Stimulated activated CD8-positive, alpha-beta memory T cell treated with anti-CD3 and anti-CD28 coated beads, Interleukin-15, amount 100 ng/mL, for 4 hours (primary cell): Measurements from ENCODE around the gene NALCN.

Source experiments
- DNase-seq, 2 donors: peaks; one replicate each; pipeline ENCODE4 v3.0.0-alpha.2; 2020; ENCODE audit warnings: low read depth in 2 of 2

Gene NALCN

DNA sequence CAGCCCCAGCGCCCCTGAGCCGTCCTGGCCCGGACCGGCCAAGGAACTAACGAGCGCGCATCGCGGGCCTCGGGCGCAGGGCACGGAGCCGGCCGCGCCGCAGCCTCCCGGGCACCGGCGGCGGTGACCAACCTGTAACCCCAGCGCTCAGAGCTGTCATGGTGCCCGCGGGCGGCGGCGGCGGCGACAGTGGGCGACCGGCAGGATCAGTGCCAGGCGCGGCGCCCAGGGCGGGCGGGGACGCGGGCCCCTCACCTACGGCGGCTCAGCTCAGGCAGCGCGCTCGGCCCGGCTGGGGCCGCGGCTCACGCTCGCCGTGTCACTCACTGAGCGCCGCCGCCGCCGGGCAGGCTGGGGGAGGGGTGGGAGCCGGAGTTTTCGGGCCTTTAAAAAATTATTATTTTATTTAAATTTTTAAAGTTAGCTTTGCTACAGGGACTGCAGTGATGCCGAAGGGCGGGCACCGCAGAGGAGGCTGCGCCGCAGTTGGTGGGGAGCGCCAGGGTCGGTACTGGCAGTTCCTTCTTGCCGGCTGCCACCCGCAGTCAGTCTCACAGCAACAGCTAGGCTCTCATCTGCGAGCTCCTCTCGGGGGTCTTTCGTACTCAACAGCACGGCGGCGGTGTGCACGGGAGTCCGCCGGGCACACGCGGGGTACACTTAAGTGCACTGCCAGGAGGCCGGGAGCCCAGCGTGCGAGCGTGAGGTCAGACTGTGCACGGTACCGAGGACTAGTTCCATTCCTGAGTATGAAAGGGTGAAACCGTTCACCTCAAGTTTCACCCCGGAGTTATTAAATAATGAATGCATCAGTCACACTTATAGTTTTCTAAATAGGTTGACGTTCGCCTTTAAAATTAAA is at the start of gene NALCN:
Gene NALCN, minus strand, starts transcription at position 328 of the 862 bp plus-strand sequence. CDS start 17,382 bp downstream, outside the sequence.
- DNase-seq, result no peak

DNA sequence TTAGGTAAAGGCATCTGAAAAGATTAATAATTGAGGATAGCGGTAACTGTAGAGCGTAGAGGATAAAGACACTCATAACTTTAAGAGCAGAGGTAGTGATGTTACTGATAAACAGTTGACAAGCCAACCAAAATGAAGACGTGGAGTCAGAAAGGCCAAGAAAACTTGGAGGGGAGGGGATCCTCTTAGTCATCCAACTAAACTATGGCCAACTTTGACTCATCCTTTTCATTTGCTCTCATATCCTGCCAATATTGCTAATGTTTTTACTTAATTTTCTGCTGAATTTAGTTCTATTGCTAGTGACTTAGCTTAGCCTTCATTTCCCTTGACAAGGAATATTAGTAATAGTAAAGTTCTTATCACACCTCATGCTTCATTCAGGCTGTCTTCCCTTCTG is 49.6 kb upstream of the NALCN start:
- DNase-seq, result no peak

DNA sequence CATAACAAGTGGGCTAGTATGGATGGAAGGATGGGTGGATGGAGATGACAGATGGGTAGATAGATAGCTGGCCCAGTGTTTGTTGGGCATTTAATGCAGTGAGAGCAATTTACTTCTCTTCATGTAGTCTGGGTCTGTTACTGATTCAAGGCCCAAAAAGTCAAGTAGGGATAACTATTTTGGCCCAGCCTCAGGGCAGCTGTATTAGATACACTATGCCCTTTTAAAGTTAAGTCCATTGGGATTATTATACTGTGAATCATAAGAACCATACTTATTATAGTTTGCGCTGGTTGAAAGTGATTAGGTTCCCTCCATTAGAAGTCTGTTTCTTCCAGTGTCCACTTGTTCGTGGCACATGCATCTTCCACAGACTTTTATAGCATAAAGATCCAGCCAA is 40.9 kb upstream of the NALCN start:
- DNase-seq, result no peak

DNA sequence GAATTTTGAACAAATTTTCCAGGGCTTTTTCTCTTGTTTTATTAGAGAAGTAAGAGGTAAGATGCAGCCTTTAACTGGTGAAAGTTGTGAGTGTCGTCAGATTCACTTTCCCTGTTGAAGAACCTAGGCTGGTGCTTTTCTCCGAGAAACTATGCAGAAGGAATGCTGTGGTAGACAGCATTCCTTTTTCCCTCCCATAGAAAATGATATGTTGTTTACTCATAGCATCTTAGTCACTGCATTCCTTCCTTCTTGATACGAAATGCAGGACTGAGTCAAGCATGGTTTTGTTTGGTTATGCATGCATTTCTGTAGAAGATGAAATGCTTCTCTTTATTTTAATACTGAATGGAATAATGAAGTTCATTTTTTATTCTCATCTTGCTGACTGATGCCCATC is 39.6 kb upstream of the NALCN start:
- DNase-seq, result no peak

DNA sequence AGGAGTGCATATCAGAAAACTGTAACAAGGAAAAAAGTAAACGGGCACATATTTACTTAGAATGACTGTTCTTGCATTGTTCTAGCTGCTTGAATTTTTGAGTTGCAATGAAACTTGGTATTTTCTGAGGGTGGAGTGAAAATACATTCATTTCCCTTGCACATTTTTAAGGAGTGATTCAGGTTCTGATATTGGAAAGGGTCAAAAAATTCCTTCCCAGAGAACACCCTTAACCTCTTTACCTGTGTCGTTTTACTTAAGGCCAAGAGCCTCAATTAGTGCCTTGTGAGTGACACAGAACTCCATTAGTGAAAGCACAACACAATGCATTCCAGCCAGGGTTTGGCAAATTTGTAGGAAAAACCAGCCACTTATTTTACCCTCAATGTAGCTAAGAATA is 38.5 kb upstream of the NALCN start:
- DNase-seq, result no peak

DNA sequence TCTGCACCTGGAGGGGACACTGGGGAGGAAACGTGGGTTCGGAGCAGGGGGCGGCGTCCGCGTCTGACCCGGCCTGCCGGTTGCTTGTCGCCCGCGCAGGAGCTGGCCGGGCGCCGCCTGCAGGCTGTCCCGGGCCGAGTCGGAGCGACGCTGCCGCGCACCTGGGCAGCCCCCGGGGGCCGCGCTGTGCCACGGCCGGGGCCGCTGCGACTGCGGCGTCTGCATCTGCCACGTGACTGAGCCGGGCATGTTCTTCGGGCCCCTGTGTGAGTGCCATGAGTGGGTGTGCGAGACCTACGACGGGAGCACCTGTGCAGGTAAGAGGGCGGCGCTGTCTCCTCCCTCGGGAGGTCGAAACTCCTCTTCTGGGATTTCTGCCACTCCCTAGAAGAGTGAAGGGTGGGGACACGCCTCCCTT is 37.5 kb upstream of the NALCN start:
- DNase-seq, result no peak

DNA sequence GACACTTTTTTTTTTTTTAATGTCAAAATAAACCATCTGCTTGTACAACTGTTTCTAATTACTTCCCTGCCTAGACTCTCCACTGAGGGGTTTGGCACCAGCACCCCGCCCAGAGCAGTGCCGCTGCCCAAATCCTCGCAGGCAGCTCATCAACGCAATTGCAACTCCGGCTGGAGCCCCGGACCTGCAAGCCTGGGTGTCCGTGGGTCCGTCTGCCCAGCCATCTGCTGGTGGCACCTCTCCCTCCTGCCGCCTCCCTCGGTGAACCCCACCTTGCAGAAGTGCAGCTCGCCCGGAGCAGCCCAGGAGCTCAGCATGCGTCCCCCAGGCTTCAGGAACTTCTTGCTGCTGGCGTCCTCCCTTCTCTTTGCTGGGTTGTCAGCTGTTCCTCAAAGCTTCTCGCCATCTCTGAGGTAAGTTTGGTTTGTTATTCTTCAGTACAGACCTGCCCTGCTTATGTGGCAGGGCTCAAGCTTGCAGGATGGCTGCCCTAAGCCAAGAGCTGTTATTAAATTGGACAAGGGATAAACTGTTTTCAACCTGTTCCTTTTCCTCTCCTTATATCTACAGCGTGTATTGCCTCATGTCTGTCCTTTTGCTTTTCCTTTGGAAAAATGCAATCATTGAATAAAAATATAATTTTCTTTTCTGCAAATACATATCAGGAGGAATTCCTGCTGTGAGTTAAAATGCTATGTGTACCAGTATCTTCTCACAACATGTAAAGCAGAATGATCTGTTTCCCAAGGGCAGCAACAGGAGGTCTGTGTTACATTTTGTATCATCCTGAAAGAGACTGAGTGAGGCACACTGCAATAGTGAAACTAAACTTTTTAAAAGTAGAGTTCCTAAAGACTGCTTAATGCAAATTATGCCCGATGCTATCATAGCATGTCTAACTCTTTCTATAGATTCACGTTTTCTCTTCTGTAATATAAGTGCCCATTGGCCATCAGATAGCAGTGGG is 36.5 kb upstream of the NALCN start, which contains the start of gene ITGBL1:
Gene ITGBL1, plus strand, starts transcription at position 157 of the 967 bp plus-strand sequence. Its CDS starts 159 bp downstream, at position 316.
- DNase-seq, result no peak

DNA sequence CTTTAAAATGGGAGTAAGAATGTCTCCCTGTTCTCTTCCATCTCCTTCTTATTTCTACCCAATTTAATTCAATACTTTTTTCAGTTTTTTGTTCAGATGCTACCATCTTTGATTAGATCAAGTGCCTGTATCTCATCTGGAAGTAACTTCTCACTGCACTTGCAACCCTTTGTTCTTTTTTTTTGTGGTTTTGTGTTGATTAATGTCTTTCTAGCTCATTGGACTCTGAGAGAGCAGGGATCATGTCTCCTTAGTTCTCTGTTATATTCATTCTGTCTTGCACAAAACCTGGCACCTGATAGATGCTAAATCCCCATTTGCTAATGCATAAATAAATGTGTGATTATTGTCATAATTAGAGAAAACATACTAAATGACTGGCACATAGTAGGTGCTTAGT is 35.3 kb upstream of the NALCN start:
- no peak for DNase-seq

DNA sequence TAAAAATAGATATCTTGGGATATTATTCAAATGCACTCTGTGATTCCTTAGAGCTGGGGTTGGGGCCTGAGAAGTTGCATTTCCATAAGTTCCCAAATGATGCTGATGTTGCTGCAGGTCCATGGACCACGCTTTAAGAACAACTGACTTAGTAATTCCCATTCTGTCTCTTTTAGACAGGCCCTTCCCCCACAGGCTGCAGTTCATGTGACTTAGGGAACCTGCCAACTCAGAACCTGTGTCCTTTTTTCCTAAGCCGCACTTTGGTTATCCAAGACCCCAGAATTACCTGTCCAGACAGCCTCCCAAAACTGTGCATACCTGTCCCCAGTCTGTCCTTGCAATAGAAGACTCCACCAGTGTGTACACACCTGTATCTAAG is 34.4 kb upstream of the NALCN start:
- no peak for DNase-seq

DNA sequence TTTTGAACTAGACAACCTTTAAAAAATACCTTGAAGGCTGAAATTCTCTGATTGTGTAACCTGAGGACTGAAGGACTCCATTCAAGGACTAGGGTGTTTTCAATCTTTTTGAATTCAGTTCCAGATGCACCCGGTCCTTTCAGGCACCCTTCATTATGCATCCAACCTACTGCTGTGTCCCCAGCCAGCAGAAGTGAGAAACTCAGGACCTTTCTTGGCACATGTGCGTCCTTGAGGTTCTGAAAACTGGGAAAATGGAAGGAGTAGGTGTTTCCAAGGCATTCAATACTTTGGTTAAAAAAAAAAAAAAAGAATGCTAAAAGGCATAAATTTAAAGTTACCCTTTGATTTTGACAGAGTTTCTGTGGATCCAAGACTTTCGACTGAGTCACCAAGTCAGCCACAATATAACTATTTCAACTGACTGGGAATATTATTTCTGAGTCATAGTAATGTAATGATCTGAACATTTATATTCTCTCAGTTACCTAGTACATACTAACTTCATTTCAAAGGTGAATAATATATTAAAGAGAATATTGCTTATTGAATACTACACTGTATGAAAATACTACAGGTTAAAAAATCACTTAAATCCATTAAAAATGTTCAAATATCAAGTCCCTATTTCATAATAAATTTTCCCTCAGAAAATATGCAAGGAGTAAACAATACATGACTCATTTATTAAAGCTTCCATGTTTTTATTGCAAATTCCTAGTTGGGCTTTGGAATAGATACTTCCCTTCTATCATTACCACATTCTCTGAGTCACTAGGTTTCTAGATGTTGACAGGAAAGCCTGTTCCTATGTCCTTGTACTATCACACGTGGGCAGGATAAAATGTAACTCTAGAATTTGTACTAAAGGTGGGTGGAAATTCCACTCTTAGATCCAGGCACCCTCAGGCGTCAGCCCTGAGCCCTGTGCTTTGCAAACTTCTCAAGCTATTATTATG is 33.8 kb upstream of the NALCN start:
- DNase-seq, result no peak

DNA sequence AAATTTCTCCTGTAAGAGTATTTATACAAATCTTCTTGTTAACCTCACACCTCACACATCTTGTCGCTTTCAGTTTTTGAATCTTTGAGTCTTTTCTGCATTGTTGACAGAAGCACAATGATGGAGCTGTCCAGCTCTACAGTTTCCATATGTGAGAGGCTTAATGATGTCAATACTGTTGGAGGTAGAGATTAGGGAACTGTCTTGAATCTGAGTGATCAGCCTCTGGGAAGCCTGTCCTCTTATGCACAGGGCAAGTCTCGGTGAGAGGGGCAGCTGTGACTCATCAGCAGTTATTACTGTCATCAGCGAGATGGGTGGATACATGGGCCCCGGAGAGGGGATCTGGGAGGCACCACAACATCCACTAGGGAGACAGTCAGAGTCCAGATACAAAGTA is 31.5 kb upstream of the NALCN start:
- no peak for DNase-seq

DNA sequence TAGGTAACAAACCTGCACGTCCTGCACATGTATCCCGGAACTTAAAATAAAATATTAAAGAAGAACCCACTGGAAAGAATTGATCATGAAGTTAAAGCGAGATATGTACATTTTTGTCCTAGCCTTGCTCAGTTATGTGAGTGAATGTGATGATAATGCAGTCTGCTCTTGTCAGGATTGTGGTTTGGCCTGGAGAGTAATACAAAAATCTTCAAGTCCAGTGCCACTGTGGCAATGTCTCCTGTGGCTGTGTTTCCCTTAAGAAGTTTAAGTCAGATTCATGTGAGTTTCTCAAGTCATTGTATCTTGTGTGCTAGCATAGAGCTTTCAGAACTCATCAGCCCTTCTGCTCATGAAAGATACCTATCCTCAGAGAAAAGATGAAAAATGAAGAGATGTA is 18.2 kb upstream of the NALCN start:
- DNase-seq, result no peak

DNA sequence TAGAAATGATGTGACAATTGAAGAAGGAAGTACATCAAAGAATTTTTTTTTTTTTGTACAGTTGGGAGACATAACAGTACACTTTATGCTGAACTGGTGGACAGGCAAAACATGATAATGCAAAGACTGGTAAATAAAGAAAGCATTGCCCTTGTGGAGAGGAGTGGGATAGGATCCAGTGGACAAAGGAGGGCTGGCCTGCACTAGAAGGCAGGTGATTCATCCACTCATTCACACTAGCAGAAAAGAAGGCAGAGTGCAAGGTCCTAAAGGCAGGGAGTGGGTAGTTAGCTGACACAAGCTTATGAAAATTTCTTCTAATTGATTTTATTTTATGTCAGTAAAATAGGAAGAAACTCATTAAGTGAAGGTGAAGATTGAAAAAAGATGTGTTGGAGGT is 17.6 kb upstream of the NALCN start:
- DNase-seq, result no peak

DNA sequence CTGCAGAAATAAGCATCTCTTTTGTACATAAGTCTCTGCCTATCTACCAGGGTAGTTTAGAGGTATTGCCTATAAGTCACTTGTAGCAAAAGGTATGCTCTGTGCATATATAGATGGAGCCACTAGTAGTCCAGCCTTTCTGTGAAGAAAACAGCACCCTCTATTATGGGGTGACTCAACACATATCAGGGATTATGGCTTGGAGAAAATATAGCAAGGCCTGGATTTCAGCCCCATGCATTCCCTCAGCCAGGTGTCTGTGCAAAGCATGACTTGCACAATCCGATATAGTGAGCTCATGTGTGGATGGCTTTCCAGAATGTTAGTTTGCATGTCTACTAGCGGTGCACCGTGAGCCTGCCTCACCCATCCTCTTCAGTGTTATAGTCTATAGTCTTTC is 13.4 kb upstream of the NALCN start:
- no peak for DNase-seq

DNA sequence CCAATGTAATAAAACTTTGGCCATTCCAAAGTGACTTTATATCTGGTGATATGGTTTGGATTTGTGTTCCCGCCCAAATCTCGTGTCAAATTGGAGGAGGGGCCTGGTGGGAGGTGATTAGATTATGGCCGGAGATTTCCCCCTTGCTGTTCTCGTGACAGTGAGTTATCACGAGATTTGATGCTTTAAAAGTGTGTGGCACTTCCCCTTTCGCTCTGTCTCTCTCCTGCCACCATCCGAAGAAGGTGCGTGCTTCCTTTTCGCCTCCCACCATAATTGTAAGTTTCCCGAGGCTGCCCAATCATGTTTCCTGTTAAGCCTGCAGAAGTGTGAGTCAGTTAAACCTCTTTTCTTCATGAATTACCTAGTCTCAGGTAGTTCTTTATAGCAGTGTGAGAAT is 9.3 kb upstream of the NALCN start:
- no peak for DNase-seq

DNA sequence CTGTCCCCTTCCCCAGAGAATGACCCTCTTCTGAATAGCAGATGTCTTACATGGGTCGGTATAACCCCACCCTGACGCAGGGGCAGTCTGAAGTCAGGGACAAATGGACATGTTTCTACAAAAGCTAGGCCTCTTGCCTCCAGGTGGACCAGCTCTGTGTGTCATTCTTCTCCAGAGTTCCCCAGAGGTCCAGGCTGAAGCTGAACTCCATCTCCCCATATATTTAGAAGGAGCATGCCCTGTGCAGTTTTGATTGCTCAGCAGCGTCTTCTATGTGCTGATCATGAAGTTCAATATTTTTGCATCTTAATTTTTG is 8.8 kb upstream of the NALCN start:
- DNase-seq, result no peak

DNA sequence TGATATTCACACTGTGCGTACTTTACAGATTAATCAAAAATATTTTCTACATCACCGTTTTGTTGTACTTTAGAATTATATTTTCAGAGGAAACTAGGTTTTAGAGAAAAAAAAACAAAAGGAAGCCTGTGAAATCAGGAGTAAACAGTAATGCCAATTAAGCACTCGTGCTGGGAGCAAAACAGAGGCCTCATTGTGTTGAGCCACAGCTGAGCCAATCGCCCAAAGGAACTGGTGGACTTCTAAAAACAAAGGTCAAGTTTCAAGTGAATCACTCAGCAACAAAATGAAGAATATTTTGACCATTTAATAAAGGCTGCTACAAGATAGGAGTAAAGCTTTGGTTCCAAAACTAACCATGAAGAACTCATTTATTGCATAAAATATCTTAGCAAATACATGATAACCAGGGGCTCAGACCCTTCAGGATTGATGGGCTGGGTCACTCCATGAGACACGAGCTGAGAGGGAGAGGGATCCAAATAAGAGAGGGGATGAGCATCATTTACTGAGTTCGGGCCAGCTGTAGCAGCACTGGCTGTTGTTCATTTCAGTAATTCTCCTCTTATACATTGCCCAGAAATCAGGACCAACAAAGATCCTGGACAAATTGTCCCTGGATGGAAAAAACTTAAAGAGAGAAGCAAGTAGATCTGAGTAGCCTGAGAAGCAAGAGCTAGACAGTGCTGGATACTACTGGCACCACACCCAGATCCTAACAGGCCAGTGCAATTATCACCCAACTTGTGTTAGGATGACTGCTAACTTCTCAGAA is 8.3 kb upstream of the NALCN start:
- no peak for DNase-seq

DNA sequence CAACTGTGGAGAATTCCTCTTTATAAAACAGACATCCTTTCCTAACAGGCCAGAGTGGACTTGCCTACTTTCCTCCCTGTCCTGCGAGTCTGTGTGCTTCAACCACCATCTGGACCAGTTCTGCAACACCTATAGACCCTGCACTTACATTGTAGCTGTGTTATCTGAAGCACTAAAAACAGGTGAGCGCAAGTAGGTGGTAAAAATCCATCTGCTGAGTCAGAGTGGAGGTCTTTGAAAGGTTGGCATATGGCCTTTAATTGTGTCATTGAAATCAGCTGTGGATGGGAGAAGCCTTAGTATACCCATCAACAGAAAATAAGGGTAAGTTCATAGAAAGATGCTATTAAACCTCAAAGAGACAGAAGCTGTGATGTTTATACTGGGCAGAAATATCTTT is 7.6 kb upstream of the NALCN start:
- DNase-seq, result no peak

DNA sequence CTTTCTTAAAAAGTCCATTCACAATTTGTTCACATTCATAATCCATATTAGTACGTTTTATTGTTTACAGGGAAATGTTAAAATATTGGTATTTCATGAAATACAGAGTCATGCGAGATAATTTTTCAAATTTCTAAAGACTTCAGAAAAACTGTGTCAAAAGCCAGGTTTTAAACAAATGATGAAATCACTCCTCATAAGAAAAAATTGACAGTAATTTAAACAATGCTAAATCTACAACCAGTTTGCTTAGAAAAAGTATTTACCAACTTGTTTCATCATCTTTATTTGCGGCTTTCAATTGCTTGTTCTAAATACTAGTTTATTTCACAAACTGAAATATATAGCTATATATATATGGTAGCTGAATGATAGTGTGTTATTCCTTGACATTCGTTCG is 1.2 kb upstream of the NALCN start:
- DNase-seq, result no peak

DNA sequence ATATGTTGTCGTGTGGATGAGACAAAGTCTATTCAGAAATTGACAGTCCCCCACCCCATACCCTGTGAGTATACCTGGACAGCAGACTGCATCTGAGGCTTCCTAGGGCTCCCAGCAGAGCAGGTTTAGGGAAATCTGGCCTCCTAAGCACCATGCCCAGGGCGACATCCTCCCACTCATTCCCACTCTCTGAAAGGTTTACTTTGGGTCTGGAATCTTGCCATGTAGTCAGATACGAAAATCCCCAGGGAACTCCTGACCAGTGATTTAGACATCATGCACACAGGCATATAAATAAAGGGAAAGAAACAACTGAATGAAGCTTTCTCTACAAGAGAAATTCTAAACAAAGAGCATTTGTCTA is 717 bp upstream of the NALCN start:
- DNase-seq, result no peak
